GM18507 (cell line): ENCODE data around the gene ACOT8.
"Not testable (repeated sequence)": the region's sequence is repeated elsewhere in the genome, so short reads cannot be mapped to it uniquely, and the experiment has no call there.

ENCODE experiments used
- DNase-seq: peaks from one replicate; pipeline ENCODE4 v3.0.0; 2011; ENCODE audit warnings: low read depth; ENCODE audit not compliant: insufficient read length; ENCODE audit errors: extremely low spot score
- FAIRE-seq: peaks from 2 replicates; lab custom pipeline; 2011; peaks lifted over from hg19 to GRCh38; lab: Jason Lieb, UNC

The ACOT8 gene

GRCh38 chr20:45834797-45835161 is 22.4 kb downstream of the ACOT8 start:
- FAIRE-seq: no peak
- no peak for DNase-seq

- FAIRE-seq (no peak), DNase-seq (no peak)
These were observed 23.1 kb downstream of the ACOT8 start for GRCh38 chr20:45833883-45834796.

DNA sequence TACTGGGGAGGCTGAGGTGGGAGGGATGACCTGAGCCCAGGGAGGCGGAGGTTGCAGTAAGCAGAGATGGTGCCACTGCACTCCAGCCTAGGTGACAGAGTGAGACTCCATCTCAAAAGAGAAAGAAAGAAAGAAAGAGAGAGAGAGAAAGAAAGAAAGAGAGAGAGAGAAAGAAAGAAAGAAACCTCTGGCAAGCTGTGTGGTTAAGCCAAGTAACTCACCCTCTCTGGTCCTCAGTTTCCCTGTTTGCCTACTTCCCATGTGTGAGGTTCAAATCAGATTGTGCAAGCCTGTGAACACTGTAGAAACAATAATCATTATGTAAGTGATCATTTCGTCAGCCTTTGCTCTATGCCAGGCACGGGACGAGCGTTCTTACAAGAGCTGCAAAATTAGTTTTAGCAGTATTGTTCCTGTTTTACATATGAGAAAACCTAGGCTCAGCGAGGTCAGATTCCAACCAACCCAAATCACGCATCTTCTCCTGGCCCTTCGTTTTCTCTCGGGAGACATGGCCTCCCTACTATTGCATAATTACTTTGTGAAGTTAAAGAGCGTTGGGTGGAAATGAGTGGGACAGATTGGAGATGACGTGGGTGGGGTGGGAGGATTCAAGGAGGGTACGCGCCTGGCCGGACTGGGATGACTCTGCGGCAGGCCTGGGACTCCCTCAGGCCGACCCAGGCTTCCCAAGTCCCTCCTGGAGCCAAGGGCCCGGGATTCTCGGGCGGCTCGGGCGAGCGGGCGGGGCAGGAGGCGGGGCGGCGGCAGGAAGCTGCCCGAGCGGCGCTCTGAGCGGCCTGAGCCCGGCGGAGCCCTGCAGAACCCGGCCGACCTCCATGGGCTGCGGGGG is 23.9 kb downstream of the ACOT8 start, which contains the start of gene SNX21:
TSS of gene SNX21 (plus strand) at position 770 of the 853 bp plus-strand sequence. CDS start 121 bp downstream, outside the sequence.
- FAIRE-seq (no peak), DNase-seq (no peak)

GRCh38 chr20:45832619-45833018 is 24.6 kb downstream of the ACOT8 start:
- FAIRE-seq: no peak
- no peak for DNase-seq

- DNase-seq, FAIRE-seq: not testable (repeated sequence)
These were observed 27.5 kb downstream of the ACOT8 start for GRCh38 chr20:45829673-45830106.

DNA sequence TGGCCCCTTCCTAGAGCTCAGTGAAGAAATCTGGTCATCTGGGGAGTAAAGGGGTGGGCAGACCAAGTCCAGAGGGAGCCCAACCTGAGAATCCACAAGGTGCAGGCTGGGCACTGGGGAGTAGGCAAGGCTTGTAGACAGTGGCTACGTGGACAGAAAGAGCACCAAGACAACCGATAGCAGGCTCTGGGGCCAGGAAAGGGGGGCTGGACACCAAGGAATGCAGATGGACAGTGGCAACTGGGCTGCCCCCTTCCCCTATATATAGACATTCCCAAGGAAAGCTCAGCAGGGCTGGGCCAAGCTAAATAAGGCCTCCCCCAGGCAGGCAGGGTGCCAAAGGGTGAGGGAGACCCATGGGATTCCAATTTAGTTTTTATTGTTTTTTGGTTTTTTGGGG is 28.6 kb downstream of the ACOT8 start:
- FAIRE-seq: no peak
- no peak for DNase-seq

- FAIRE-seq (no peak), DNase-seq (no peak)
These were observed 29.5 kb downstream of the ACOT8 start for GRCh38 chr20:45827712-45828111.

DNA sequence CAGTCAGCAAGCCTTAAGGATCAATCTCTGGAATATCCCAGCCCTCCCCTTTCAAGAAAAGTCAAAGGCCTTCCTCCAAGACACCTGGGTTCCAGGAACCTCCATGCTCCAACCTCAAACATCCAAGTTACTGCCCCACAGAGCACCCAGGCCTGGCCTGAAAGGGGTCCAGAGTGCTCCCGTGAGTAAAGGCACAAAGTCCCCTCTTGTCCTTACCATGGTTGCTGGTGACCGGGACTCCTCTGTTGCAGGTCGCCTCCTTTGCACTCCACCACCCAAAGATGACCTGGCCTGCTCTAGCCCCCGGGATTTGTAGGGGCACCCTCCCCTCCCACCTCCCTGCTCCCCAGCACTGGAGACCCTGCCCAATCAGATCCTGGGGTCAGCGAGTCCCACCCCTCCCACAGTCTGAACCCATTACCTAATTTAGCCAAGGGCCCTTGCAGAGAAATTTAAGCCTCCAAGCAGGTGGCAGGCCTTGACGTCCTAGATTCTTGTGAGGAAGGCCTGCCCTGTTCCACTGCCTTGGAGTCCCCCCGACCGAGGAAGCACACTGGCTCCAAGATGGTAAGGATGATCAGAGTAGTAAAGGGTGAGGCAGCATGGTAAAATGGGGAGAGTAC is 30.1 kb downstream of the ACOT8 start, which contains the start of gene TNNC2:
TSS of gene TNNC2 (minus strand) at position 283 of the 623 bp plus-strand sequence. CDS start at position 219, 64 bp downstream.
- DNase-seq (no peak), FAIRE-seq (no peak)

- DNase-seq (no peak), FAIRE-seq (no peak)
These were observed 30.7 kb downstream of the ACOT8 start for GRCh38 chr20:45826381-45827019.

GRCh38 chr20:45823949-45824835 is 33.0 kb downstream of the ACOT8 start:
- DNase-seq (no peak), FAIRE-seq (no peak)

DNA sequence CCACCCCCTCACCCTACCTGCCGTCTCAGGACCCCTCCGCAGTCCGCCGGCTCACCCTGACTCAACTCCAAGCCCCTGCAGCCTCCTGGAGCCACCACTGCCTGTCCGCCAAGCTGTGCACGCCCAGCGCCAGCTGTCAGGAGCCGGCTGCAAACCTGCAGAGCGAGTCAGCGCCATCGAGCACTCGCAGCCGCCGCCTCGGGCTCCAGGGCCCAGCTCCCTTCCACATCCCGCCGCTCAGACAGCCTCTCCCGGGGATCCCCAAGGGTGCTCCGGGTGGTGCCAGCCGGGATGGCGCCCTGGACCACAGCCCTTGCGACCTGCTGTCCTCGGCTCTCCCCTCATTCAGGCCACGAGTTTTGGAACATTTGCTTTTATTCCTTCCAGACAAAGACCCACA is 34.3 kb downstream of the ACOT8 start:
- FAIRE-seq (no peak), DNase-seq (no peak)

GRCh38 chr20:45821947-45822346 is 35.2 kb downstream of the ACOT8 start:
- DNase-seq (no peak), FAIRE-seq (no peak)

DNA sequence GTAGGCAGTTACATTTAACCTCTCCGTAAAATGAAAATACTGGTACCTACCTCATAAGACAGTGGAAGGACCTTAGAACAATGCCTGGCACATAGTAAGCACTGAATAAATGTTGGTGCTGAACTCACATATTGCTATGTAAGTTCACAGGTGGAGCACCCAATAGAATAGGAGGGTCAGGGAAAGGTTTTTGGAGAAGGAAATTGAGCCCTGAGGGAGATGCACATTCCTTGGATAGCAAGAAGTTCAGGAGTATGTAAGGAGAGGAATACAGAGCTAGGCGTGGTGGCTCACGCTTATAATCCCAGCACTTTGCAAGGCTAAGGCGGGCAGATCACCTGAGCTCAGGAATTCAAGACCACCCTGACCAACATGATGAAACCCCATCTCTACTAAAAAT is 37.7 kb downstream of the ACOT8 start:
- no peak for DNase-seq
- no peak for FAIRE-seq

GRCh38 chr20:45818239-45818638 is 39.0 kb downstream of the ACOT8 start:
- no peak for DNase-seq
- no peak for FAIRE-seq

GRCh38 chr20:45817376-45818194 is 39.6 kb downstream of the ACOT8 start:
- no peak for FAIRE-seq
- no peak for DNase-seq

- FAIRE-seq (no peak), DNase-seq (no peak)
These were observed 40.2 kb downstream of the ACOT8 start for GRCh38 chr20:45816951-45817350.

- FAIRE-seq (no peak), DNase-seq (no peak)
These were observed 42.9 kb downstream of the ACOT8 start for GRCh38 chr20:45814314-45814713.

- no peak for FAIRE-seq
These were observed 43.7 kb downstream of the ACOT8 start for GRCh38 chr20:45813489-45813888.

More at GRCh38 chr20:45813489-45813888, 43.7 kb downstream of the ACOT8 start:
- DNase-seq: no peak
